GM21723 (cell line): ENCODE measurements around the gene PROM2.
"Not testable (repeated sequence)": the region's sequence is repeated elsewhere in the genome, so short reads cannot be mapped to it uniquely, and the experiment has no call there.

Experiments
- ATAC-seq: cut with Tn5 transposase; IDR thresholded peaks from one replicate; pipeline ENCODE4 v1.9.1; 2021; ENCODE audit warnings: mild to moderate bottlenecking, moderate library complexity; ENCODE audit not compliant: unreplicated experiment

The PROM2 gene

DNA sequence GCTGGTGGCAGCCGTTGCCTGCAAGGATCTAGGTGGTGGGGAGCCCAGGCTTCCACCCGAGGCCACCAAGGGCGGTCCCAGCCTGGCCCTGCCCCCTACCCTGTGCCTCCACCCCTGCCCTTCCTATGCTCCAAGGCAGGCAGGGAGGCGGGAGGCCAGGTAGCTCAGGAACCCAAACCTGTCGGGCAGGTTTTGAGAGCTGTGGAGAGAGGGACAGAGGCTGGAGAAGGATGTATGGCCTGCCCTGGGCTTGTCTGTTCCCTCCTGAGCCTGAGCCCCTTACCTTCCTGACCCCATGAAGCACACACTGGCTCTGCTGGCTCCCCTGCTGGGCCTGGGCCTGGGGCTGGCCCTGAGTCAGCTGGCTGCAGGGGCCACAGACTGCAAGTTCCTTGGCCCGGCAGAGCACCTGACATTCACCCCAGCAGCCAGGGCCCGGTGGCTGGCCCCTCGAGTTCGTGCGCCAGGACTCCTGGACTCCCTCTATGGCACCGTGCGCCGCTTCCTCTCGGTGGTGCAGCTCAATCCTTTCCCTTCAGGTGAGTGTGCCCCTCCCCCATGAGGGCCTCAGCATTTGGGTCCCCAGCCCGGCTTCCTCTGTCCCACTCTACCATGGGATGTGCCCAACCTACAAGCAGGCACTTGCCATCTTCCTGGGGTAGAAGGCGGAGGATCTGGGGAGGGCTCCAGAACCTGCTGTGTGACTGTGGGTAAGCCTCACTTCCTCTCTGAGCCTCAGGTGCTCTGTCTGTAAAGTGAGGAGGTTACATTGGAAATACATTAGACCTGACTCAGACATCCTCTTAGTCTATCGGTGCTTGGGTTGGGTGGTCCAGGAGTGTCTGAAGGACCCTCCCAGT, at the start of gene PROM2:
Gene PROM2, plus strand, starts transcription at position 159 of the 860 bp plus-strand sequence. Its CDS starts 137 bp downstream, at position 296.
- no peak for ATAC-seq

DNA sequence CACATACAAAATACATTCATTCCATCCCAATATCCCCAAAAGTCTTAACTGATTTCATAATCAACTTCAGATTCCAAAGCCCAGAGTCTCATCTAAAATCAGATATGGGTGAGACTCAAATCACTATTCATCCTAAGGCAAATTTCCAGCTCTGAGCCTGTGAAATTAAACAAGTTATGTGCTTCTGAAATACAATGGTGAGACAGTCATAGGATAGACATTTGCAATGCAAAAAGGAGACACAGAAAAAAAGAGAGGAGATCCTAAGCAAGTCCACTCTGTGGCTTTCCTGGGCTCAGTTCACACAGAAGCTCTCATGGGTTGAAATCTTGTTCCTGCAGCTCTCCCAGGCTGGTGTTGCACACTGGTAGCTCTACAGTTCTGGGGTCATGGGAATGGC, 48.6 kb upstream of the PROM2 start:
- no peak for ATAC-seq

DNA sequence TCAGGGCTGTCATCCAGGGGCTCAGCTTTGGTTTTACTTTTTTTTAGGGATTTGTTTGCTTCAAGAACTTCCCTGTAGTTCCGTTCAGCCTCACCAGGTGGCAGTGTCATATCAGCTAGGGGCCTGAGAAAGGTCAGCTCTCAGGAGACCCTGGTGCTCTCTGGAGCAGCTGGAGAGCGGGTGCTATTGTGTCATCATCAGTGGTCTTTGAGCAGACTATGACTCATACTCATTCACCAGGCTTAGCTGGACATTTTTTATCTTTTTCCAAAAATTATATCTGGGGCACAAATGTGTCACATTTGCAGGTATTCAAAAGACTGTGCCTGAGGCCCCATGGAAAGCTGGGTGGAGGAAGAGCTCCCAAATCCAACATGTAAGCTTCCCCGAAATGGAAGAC, 42.5 kb upstream of the PROM2 start:
- no peak for ATAC-seq

- ATAC-seq = no peak
These were observed 42.0 kb upstream of the PROM2 start for GRCh38 chr2:95232232-95232631.

GRCh38 chr2:95234286-95234785, 39.9 kb upstream of the PROM2 start:
- no peak for ATAC-seq

- ATAC-seq = no peak
These were observed 39.4 kb upstream of the PROM2 start for GRCh38 chr2:95234816-95235215.

- ATAC-seq = no peak
These were observed 36.1 kb upstream of the PROM2 start for GRCh38 chr2:95238131-95238530.

GRCh38 chr2:95240091-95240490, 34.2 kb upstream of the PROM2 start:
- no peak for ATAC-seq

GRCh38 chr2:95240556-95240955, 33.7 kb upstream of the PROM2 start:
- no peak for ATAC-seq

DNA sequence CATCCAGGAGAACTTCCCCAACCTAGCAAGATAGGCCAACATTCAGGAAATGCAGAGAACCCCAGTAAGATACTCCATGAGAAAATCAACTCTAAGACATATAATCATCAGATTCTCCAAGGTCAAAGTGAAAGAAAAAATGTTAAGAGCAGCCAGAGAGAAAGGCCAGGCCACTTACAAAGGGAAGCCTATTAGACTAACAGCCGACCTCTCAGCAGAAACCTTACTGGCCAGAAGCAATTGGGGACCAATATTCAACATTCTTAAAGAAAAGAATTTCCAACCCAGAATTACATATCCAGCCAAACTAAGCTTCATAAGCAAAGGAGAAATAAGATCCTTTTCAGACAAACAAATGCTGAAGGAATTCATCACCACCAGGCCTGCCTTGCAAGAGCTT, 32.2 kb upstream of the PROM2 start:
- ATAC-seq = not testable (repeated sequence)

DNA sequence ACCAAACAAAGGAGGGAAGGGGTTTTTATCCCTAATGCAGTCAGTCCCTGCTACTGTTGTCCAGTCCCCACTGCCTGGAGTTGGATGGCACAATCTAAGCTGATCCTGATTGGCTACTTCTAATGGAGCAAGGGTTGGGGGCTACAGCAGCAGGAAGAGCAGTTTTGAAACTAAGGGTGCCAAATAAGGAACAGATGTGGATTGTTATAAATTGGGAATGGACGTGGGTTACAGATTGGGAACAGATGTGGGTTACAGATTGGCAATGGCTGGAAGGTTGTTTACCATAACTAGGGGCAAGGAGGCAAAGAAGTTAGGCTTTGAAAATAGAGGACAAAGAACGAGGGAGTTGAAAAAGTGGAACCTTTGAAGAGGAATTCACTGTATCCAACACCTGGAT, 16.0 kb upstream of the PROM2 start:
- no peak for ATAC-seq

- no peak for ATAC-seq
These were observed 13.9 kb upstream of the PROM2 start for GRCh38 chr2:95260028-95261023.

DNA sequence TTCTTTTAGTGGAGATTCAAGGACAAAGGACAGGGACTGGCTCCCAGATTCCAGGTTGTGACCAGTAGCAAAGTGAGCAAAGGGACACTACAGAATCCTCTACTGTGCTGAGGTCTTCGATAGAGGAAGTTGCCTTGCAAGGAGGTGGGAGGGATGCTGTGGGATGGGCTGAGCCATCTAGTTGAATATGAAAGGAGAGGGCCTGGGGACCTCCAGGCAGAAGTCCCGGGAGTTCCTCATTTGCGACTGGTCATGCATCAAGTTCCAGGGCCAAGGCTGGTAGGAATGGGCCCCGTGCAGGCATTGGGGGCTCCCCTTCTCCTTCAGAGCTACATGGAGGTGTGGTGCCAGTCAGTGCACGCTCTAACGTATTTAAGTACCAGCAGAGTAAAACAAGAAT, 12.6 kb upstream of the PROM2 start:
- no peak for ATAC-seq

DNA sequence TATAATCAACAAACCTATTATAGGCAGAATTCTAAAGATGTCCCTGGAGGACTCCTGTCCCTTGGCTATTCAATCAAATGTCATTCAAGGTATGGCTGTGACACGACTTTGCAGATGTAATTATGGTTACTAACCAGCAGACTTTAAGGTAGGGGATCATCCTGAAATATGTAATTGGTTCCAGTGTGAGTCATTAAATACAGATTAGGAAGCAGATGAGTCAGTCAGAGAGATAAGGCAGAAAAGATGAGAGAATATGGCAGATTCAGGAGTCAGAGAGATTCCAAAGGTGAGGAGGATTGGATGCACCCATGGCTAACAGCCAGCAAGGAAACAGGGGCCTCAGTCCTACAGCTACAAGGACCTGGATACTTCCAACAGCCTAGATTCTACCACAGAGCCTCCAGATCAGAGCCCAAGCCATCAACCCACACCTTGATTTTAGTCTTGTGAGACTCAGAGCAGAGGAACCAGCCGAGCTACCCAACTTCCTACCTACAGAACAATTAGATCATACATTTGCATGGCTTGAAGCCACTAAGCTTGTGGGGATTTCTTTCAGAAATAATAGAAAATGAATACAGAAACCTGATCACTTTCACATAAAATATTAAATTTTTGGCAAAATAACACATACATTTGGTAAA, 11.2 kb upstream of the PROM2 start:
- ATAC-seq = no peak

GRCh38 chr2:95264624-95265023, 9.6 kb upstream of the PROM2 start:
- no peak for ATAC-seq

DNA sequence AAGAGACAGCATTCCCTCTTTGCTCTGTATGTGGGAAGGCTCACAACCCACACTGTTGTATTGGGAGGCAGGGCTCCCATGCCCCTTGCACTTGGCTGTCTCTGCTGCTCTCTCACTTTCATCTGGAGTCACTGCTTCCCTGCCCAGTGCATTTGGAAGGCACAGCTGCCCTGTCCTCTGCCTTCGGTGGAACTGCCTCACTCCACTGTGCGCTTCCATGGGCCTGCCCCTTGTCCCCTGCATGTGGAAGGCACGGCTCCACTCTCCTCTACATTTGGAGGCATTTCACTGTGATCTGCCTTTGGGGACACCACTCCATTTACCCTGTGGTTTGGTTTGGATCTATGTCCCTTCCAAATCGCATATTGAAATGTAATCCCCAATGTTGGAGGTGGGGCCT, 9.1 kb upstream of the PROM2 start:
- no peak for ATAC-seq

DNA sequence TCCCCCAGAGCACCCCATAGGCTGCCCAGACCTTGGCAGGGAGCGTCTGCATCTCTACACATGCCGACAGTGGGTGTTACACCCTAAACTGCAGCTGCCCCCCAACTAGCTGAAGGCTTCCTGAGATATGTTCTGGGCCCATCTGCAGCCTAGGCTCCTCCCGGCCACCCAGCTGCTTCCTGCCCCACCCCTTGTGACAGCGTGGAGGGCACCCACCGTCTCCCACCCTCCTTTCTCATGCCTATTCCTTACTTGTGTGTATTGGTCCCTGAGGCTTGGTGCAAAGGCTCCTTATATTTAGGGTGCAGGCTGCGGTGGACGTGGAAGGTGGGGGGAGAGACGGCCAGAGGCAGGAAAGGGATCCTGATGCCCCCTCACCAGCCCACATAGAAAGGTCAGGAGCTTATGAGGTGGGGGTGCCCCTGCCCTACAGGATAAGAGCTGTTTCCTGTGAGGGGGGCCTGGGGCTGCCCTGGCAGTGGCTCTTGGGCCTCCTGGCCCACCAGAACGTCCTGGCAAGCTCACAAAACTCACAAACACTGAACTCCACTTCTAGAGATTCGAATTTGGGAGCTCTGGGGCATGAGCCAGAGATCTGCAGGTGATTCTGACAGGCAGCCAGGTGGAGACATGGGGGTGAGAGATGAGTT, 7.3 kb upstream of the PROM2 start:
- ATAC-seq = no peak

DNA sequence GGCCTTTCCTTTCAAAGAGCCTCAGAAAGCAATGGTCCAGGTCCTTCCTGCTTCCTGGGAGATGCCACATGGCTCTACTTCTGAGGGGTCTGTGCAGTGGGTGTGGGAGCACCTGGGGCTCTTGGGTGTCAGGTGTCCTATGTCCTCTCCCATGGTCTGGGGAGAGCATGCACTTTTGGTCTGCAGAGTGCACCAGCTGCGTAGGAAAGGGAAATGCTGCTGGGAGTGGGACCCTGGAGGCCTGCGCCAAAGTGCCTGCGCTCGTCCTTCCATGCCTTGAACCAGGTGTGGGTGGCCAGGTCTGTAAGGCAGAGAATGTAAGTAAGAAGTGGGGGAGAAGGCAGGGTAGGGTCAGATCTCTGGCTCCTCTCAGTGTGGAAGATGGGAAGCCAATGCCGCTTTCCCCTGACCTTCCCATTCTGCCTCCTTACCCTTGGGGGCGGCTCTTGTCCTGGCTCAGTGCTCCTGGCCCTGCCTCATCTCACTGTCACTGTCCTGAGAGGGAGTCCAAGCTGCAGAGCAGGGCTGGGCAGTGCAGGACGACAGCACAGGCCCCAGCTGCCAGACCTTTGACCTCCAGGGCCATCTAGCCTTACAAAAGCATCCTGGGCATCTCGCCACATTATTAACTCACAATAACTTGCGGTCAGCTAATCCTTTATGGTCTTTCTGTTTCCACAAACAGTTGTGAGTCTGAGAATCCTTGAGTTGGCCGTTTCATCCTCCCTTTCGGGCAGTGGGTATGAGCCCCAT, 6.6 kb upstream of the PROM2 start:
- ATAC-seq = no peak

DNA sequence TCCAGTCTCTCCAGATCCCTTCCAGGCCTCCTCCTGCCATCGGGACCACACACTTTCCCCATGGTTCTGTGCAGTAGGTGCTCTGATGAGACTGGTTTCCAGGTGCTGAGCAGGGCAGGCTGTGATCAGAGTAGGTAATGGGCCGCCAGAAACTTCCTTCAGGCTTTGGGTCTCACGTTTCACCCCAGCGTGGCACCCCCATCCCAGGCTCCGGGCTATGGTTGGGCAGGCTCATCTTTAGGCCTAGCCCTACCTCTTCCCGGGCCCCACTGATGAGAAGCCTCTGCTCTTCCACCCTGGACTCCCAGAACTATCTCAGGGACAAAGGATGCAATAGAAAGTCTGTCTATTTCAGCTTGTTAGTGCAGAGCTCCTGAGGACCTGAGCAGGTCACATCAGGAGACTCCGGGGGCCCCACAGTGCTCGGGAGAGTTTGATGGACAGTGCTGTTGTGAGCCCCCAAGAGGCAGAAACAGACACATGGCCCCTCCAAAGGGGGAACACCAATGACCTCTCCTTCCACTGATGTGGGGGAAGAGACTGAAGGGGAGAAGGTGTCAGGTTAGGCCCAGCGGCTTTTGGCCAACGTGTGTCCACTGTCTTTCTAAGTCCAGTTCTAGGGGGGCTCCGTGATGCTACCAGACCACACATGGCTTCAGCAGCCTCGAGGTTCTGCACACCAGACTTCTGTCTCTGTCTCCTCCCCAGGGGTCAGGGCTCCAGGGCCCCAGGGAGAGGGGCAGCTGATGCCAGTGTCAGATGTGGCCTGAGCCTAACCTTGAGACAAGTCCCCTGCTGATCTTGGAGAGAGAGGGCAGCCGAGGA, 5.8 kb upstream of the PROM2 start:
- no peak for ATAC-seq
